Measurements from ENCODE around the gene BCL11A.

DNA sequence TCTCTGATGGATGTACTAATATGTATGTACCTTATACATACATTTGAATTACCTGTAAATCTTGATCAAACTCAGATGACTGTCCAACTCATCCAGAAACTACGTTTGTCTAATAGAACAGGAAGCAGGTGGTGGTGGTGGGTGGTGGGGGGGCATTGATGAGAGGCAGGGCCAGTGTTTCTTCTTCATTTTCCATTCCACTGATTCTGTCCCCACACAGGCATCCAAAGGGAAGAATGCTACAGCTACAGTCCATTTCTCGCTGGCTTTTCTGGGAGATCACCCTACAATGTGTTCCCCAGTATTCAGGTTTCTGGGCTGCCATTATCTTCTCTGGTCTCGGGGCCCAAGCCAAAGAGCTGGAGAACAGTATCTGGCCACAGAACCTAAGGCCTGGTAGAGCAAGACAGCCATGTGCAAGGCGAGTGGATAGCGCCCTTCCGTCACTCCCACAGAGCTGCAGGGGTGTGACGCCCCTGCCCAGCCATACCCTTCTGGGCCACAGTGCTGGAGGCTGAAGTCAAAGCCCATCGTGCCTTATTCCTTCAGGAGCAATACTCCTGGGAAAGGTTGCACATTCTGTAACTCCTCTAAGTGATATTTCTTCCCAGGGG is 54.5 kb downstream of the BCL11A start:
- TF ChIP-seq, protein P1, sequence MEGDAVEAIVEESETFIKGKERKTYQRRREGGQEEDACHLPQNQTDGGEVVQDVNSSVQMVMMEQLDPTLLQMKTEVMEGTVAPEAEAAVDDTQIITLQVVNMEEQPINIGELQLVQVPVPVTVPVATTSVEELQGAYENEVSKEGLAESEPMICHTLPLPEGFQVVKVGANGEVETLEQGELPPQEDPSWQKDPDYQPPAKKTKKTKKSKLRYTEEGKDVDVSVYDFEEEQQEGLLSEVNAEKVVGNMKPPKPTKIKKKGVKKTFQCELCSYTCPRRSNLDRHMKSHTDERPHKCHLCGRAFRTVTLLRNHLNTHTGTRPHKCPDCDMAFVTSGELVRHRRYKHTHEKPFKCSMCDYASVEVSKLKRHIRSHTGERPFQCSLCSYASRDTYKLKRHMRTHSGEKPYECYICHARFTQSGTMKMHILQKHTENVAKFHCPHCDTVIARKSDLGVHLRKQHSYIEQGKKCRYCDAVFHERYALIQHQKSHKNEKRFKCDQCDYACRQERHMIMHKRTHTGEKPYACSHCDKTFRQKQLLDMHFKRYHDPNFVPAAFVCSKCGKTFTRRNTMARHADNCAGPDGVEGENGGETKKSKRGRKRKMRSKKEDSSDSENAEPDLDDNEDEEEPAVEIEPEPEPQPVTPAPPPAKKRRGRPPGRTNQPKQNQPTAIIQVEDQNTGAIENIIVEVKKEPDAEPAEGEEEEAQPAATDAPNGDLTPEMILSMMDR (IDR thresholded peaks at IDR 0.05; ENCODE audit: poor library complexity, severe bottlenecking): no peak
- TF ChIP-seq RAD21 (conservative IDR thresholded peaks at IDR 0.05) (no peak), POLR2AphosphoS5 (IDR thresholded peaks at IDR 0.05) (no peak), MXI1 (conservative IDR thresholded peaks at IDR 0.05; ENCODE audit: poor library complexity, severe bottlenecking) (no peak), EP300 (conservative IDR thresholded peaks at IDR 0.05; ENCODE audit: poor library complexity, severe bottlenecking) (no peak), SMC3 (conservative IDR thresholded peaks at IDR 0.05; ENCODE audit: poor library complexity) (no peak), EZH2 (IDR thresholded peaks at IDR 0.05; ENCODE audit: borderline replicate concordance, insufficient read depth, low read length, poor library complexity, severe bottlenecking) (no peak), TAF1 (IDR thresholded peaks at IDR 0.05; ENCODE audit: low read depth) (no peak)
- TF ChIP-seq, protein P2, sequence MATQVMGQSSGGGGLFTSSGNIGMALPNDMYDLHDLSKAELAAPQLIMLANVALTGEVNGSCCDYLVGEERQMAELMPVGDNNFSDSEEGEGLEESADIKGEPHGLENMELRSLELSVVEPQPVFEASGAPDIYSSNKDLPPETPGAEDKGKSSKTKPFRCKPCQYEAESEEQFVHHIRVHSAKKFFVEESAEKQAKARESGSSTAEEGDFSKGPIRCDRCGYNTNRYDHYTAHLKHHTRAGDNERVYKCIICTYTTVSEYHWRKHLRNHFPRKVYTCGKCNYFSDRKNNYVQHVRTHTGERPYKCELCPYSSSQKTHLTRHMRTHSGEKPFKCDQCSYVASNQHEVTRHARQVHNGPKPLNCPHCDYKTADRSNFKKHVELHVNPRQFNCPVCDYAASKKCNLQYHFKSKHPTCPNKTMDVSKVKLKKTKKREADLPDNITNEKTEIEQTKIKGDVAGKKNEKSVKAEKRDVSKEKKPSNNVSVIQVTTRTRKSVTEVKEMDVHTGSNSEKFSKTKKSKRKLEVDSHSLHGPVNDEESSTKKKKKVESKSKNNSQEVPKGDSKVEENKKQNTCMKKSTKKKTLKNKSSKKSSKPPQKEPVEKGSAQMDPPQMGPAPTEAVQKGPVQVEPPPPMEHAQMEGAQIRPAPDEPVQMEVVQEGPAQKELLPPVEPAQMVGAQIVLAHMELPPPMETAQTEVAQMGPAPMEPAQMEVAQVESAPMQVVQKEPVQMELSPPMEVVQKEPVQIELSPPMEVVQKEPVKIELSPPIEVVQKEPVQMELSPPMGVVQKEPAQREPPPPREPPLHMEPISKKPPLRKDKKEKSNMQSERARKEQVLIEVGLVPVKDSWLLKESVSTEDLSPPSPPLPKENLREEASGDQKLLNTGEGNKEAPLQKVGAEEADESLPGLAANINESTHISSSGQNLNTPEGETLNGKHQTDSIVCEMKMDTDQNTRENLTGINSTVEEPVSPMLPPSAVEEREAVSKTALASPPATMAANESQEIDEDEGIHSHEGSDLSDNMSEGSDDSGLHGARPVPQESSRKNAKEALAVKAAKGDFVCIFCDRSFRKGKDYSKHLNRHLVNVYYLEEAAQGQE (IDR thresholded peaks at IDR 0.05; ENCODE audit: borderline replicate concordance): no peak
